ENCODE results near the gene OR2A1. TPM values are rescaled to one million over a fixed set of nuclear protein-coding genes. Genes with fewer than 3 reads are reported as not detected.

The OR2A1 gene
- total RNA-seq, 1 experiment from 2014 or later = not detected

Other genes with a start within 250 kb of the OR2A1 start
- gene OR2A25, start 242.6 kb upstream of the OR2A1 start, total RNA-seq (2014; rRNA removed; shearing (Covaris generic); ENCODE audit: low replicate concordance) = not detected in 2 replicates
- gene OR2A12, start 226.1 kb upstream of the OR2A1 start, total RNA-seq (2014; rRNA removed; shearing (Covaris generic); ENCODE audit: low replicate concordance) = not detected in 2 replicates
- not detected in 2 replicates for gene OR2A2, start 202.8 kb upstream of the OR2A1 start, total RNA-seq (2014; rRNA removed; shearing (Covaris generic); ENCODE audit: low replicate concordance)
- not detected in 2 replicates for gene OR2A14, start 189.2 kb upstream of the OR2A1 start, total RNA-seq (2014; rRNA removed; shearing (Covaris generic); ENCODE audit: low replicate concordance)
- gene CTAGE4, start 129.0 kb upstream of the OR2A1 start, total RNA-seq (2014; rRNA removed; shearing (Covaris generic); ENCODE audit: low replicate concordance) = not detected in 2 replicates
- gene ARHGEF35, start 116.6 kb upstream of the OR2A1 start, total RNA-seq (2014; rRNA removed; shearing (Covaris generic); ENCODE audit: low replicate concordance) = 0.30 and 0.36 TPM in 2 replicates
- not detected in 2 replicates for gene OR2A42, start 72.8 kb upstream of the OR2A1 start, total RNA-seq (2014; rRNA removed; shearing (Covaris generic); ENCODE audit: low replicate concordance)
- gene OR2A7, start 47.6 kb upstream of the OR2A1 start, total RNA-seq (2014; rRNA removed; shearing (Covaris generic); ENCODE audit: low replicate concordance) = not detected in 2 replicates
- not detected in 2 replicates for gene CTAGE8, start 43.1 kb upstream of the OR2A1 start, total RNA-seq (2014; rRNA removed; shearing (Covaris generic); ENCODE audit: low replicate concordance)
- not detected in 2 replicates for gene ARHGEF5, start 43.0 kb downstream of the OR2A1 start, total RNA-seq (2014; rRNA removed; shearing (Covaris generic); ENCODE audit: low replicate concordance)
- not detected in 2 replicates for gene NOBOX, start 91.3 kb downstream of the OR2A1 start, total RNA-seq (2014; rRNA removed; shearing (Covaris generic); ENCODE audit: low replicate concordance)

Data from Karpas-422 (cell line).